GM23248 (cell line): Measurements from ENCODE around the gene GSG1L.

Experiments
- EZH2 ChIP-seq: fragments of 200-600 bp; sonication (generic); IDR thresholded peaks from 2 replicates; pipeline ENCODE4 v1.6.1; 2018; ENCODE audit warnings: antibody characterized with exemption, mild to moderate bottlenecking; ENCODE audit not compliant: insufficient read depth, poor library complexity, severe bottlenecking
- EZH2phosphoT487 ChIP-seq: fragments of 200-600 bp; sonication (generic); IDR thresholded peaks from 2 replicates; pipeline ENCODE4 v1.6.1; 2018; ENCODE audit warnings: antibody characterized with exemption, moderate library complexity, mild to moderate bottlenecking, low read depth; ENCODE audit not compliant: insufficient read depth

- no peak for TF ChIP-seq EZH2phosphoT487
- TF ChIP-seq EZH2, result no peak
Observed at GRCh38 chr16:28013878-28014277, 49.6 kb downstream of the GSG1L start.
